Stimulated activated CD8-positive, alpha-beta memory T cell treated with anti-CD3 and anti-CD28 coated beads, Interleukin-4, amount 100 ng/mL, for 1 hour (primary cell): ENCODE data around the gene P4HB.

ENCODE experiments used
- DNase-seq, 2 donors: peaks; one replicate each; pipeline ENCODE4 v3.0.0-alpha.2; 2020; ENCODE audit warnings: low read depth in 2 of 2, low spot score in 1 of 2

P4HB gene

DNA sequence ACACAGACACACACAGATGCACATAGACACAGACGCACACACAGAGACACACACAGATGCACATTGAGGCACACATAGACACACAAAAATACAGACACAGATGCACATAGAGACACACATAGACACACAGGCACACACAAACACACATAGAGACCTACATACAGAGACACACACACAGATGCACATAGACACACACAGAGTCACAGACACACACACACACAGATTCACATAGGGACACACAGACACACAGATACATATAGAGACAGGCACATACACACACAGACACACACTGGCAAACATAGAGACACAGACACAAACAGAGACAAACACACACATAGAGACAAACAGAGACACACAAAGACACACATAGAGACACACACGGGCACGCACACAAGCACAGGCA is 66.3 kb downstream of the P4HB start:
- no peak for DNase-seq
